PFSK-1 (cell line): ENCODE measurements around the gene DGKI.

Source experiments
- POLR2AphosphoS5 ChIP-seq: IDR thresholded peaks from 2 replicates; pipeline ENCODE4 v1.6.1; 2012; ENCODE audit warnings: low read depth, mild to moderate bottlenecking, control low read depth, low read length, moderate library complexity
- REST ChIP-seq, 2 experiments: IDR thresholded peaks; 2 replicates each; pipeline versions ENCODE4 v1.6.1 to v1.8.0; 2011 to 2012; ENCODE audit warnings: low read depth in 2 of 2, low read length in 2 of 2, control low read depth in 1 of 2, inconsistent platforms in 1 of 2, mild to moderate bottlenecking in 1 of 2, moderate library complexity in 1 of 2; ENCODE audit not compliant: insufficient read depth in 1 of 2
- SIN3A ChIP-seq: IDR thresholded peaks from 2 replicates; pipeline ENCODE4 v1.6.1; 2012; ENCODE audit warnings: mild to moderate bottlenecking, low read length, moderate library complexity, borderline replicate concordance; ENCODE audit not compliant: insufficient read depth

- TF ChIP-seq POLR2AphosphoS5 = no peak
- no peak for TF ChIP-seq REST (IDR thresholded peaks at IDR 0.05; ENCODE audit: insufficient read depth in 1 of 2, low read depth in 2 of 2, low read length in 2 of 2)
- TF ChIP-seq SIN3A = no peak
Measured at GRCh38 chr7:137407078-137407477, 439.7 kb downstream of the DGKI start.
